Measurements from ENCODE around the gene SPDYE16.
"Not testable (repeated sequence)": the region's sequence is repeated elsewhere in the genome, so short reads cannot be mapped to it uniquely, and the experiment has no call there.

The SPDYE16 gene

GRCh38 chr7:76509931-76510877, 32.9 kb downstream of the SPDYE16 start, which contains the start of gene UPK3B:
TSS of gene UPK3B (plus strand) at chr7:76510552. CDS start at chr7:76510653, 101 bp downstream.
- no peak within 1 kb of the TSS for H3K4me3 ChIP-seq (ENCODE audit: low read depth in 1 of 2, low read length in 2 of 2)
- peak; percentile 39 for DNase-seq

DNA sequence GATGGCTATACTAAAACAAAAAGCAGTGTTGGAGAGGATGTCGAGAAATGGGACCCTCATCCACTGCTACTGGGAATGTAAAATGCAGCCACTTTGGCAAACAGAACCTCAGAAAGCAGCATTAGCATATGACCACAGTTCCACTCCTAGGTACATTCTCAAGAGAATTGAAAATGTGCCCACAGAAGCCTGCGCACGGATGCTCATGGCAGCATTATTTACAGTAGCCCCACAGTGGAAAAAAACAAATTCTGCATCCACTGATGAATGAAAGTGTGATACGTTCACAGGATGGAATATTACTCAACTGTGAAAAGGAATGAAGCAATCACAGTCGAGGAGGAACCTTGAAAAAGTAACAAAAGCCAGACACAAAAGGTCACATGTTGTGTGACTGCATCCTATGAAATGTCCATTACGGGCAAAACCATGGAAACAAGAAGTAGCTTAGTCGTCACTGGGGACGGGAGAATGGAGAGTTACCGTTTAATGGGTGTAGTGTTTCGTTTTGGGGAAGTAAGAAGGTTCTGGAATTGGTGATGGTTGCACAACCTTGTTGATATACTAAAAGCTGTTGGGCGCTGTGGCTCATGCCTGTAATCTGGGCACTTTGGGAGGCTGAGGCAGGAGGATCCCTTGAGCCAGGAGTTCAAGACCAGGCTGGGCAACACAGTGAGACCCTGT, 35.2 kb downstream of the SPDYE16 start:
- Histone ChIP-seq H3K9me3 (ENCODE audit: insufficient read depth, low read length, severe bottlenecking) (no peaks in the 10 kb centered on the region), H3K36me3 (ENCODE audit: insufficient read depth, low read length) (peaks cover 18% of the 10 kb centered on the region), H3K27me3 (ENCODE audit: insufficient read depth, low read length, poor library complexity) (no peaks in the 10 kb centered on the region), H3K4me1 (ENCODE audit: insufficient read depth, low read length) (no peaks in the 10 kb centered on the region), H3K4me3 (ENCODE audit: low read depth in 1 of 2, low read length in 2 of 2) (no peak overlapping the region), H3K9ac (ENCODE audit: low read depth, low read length) (no peak overlapping the region), H3K4me2 (ENCODE audit: insufficient read depth, low read length) (no peak overlapping the region), H3K79me2 (ENCODE audit: insufficient read depth, low read length) (no peaks in the 10 kb centered on the region), H3K27ac (ENCODE audit: low read length) (no peak overlapping the region), H4K20me1 (ENCODE audit: insufficient read depth, low read length) (no peaks in the 10 kb centered on the region; the same call in none of the 2 replicates), H2AFZ (ENCODE audit: low read depth, low read length) (no peak overlapping the region)
- no peak for ATAC-seq (ENCODE audit: insufficient read depth, low read depth)
- no peak for DNase-seq
- TF ChIP-seq EZH2 (IDR thresholded peaks at IDR 0.05; ENCODE audit: borderline replicate concordance, low read depth, low read length, severe bottlenecking) = no peak
- no peak for TF ChIP-seq CTCF (IDR thresholded peaks at IDR 0.05; ENCODE audit: borderline replicate concordance, extremely low read depth, low read length, poor library complexity, severe bottlenecking)

More at GRCh38 chr7:76509931-76510877, 32.9 kb downstream of the SPDYE16 start, which contains the start of gene UPK3B:
- Histone ChIP-seq H3K36me3 (ENCODE audit: insufficient read depth, low read length) (peaks cover 11% of the 10 kb centered on the region), H3K4me1 (ENCODE audit: insufficient read depth, low read length) (no peaks in the 10 kb centered on the region), H3K4me2 (ENCODE audit: insufficient read depth, low read length) (no peak within 1 kb of the TSS), H3K79me2 (ENCODE audit: insufficient read depth, low read length) (no peaks in the 10 kb centered on the region), H4K20me1 (ENCODE audit: insufficient read depth, low read length) (no peaks in the 10 kb centered on the region; the same call in none of the 2 replicates), H2AFZ (ENCODE audit: low read depth, low read length) (no peak within 1 kb of the TSS), H3K27me3 (ENCODE audit: insufficient read depth, low read length, poor library complexity) (no peaks in the 10 kb centered on the region), H3K27ac (ENCODE audit: low read length) (no peak within 1 kb of the TSS), H3K9ac (ENCODE audit: low read depth, low read length) (no peak within 1 kb of the TSS), H3K9me3 (ENCODE audit: insufficient read depth, low read length, severe bottlenecking) (no peaks in the 10 kb centered on the region)
- TF ChIP-seq CTCF (IDR thresholded peaks at IDR 0.05; ENCODE audit: borderline replicate concordance, extremely low read depth, low read length, poor library complexity, severe bottlenecking) (peak; percentile 6), EZH2 (IDR thresholded peaks at IDR 0.05; ENCODE audit: borderline replicate concordance, low read depth, low read length, severe bottlenecking) (no peak)
- ATAC-seq (ENCODE audit: insufficient read depth, low read depth) = peak; percentile 53; the same call in 2 of the 3 replicates

GRCh38 chr7:76506643-76507042, 36.5 kb downstream of the SPDYE16 start:
- not testable (repeated sequence) for H3K27ac ChIP-seq (ENCODE audit: low read length); H3K9ac ChIP-seq (ENCODE audit: low read depth, low read length); H3K4me2 ChIP-seq (ENCODE audit: insufficient read depth, low read length)

DNA sequence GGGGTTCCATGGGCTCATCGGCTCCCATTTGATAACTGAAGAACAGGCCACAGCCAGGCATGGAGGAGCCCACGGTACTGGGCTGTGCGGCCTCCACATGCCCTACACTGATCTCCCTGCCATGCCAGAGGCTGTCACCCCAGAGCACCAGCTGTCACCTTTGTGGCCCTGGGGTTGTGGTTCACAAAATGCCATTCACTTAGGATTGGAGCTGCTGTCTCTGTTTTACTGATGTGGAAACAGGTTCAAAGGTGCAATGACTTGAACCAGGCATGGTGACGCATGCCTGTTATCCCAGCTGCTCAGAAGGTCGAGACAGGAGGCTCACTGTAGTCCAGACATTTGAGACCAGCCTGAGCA, 37.0 kb downstream of the SPDYE16 start:
- Histone ChIP-seq H3K27ac (ENCODE audit: low read length) (no peak overlapping the region), H3K79me2 (ENCODE audit: insufficient read depth, low read length) (no peaks in the 10 kb centered on the region), H3K4me1 (ENCODE audit: insufficient read depth, low read length) (no peaks in the 10 kb centered on the region), H4K20me1 (ENCODE audit: insufficient read depth, low read length) (no peaks in the 10 kb centered on the region; the same call in none of the 2 replicates), H2AFZ (ENCODE audit: low read depth, low read length) (no peak overlapping the region), H3K9ac (ENCODE audit: low read depth, low read length) (no peak overlapping the region), H3K36me3 (ENCODE audit: insufficient read depth, low read length) (peaks cover 18% of the 10 kb centered on the region), H3K9me3 (ENCODE audit: insufficient read depth, low read length, severe bottlenecking) (no peaks in the 10 kb centered on the region), H3K4me2 (ENCODE audit: insufficient read depth, low read length) (no peak overlapping the region), H3K4me3 (ENCODE audit: low read depth in 1 of 2, low read length in 2 of 2) (no peak overlapping the region), H3K27me3 (ENCODE audit: insufficient read depth, low read length, poor library complexity) (no peaks in the 10 kb centered on the region)
- TF ChIP-seq EZH2 (IDR thresholded peaks at IDR 0.05; ENCODE audit: borderline replicate concordance, low read depth, low read length, severe bottlenecking) = no peak
- TF ChIP-seq CTCF (IDR thresholded peaks at IDR 0.05; ENCODE audit: borderline replicate concordance, extremely low read depth, low read length, poor library complexity, severe bottlenecking) = no peak
- ATAC-seq (ENCODE audit: insufficient read depth, low read depth) (peak; percentile 13; the same call in 1 of the 3 replicates), DNase-seq (no peak)

More at GRCh38 chr7:76506643-76507042, 36.5 kb downstream of the SPDYE16 start:
- H3K79me2 ChIP-seq (ENCODE audit: insufficient read depth, low read length); ATAC-seq (ENCODE audit: insufficient read depth, low read depth); DNase-seq; H3K4me3 ChIP-seq (ENCODE audit: low read depth in 1 of 2, low read length in 2 of 2); H4K20me1 ChIP-seq (ENCODE audit: insufficient read depth, low read length); H3K9me3 ChIP-seq (ENCODE audit: insufficient read depth, low read length, severe bottlenecking); H2AFZ ChIP-seq (ENCODE audit: low read depth, low read length); H3K27me3 ChIP-seq (ENCODE audit: insufficient read depth, low read length, poor library complexity); H3K4me1 ChIP-seq (ENCODE audit: insufficient read depth, low read length): not testable (repeated sequence)
- peaks cover 18% of the 10 kb centered on the region for H3K36me3 ChIP-seq (ENCODE audit: insufficient read depth, low read length)

Data from DND-41 (cell line).